K562 (cell line): Measurements from ENCODE around the gene IGLL1. TPM values are rescaled to one million over a fixed set of nuclear protein-coding genes. Genes with fewer than 3 reads are reported as not detected.

ENCODE experiments used
- ATAC-seq: fragments of 200-7000 bp; cut with Tn5 transposase; 3 replicates; pipeline ENCODE4 v1.9.1; 2020; ENCODE audit warnings: moderate library complexity
- BruUV-seq: library from RNA; stranded (reverse); fragments of 400-500 nt; replicated peaks from 2 replicates; lab custom pipeline; 2021; lab: Mats Ljungman, UMichigan
- CTCF ChIA-PET: fragments of 300-600 bp; formaldehyde crosslinking; extraction: SDS; loops from one replicate; lab custom pipeline; 2021; ENCODE audit warnings: low intra/inter-chr PET ratio; lab: Yijun Ruan, JAX
- POLR2A ChIA-PET: fragments of 300-600, 350-650 bp; sonication (Branson Sonifier 250); formaldehyde crosslinking; extraction: SDS; loops from one replicate; lab custom pipeline; 2021; ENCODE audit warnings: antibody characterized with exemption, inconsistent platforms; lab: Yijun Ruan, JAX
- DNase-seq, 4 experiments: peaks; one replicate each; pipeline versions ENCODE4 v3.0.0 to v3.0.0-alpha.2; 2011 to 2018; ENCODE audit warnings: low spot score in 3 of 4, mixed read lengths in 3 of 4; ENCODE audit errors: extremely low read depth in 1 of 4
- FAIRE-seq: peaks from 2 replicates; lab custom pipeline; 2011; peaks lifted over from hg19 to GRCh38; lab: Jason Lieb, UNC
- H2AFZ ChIP-seq: 2 replicates; pipeline ENCODE4 v1.6.0; 2011; ENCODE audit warnings: low read depth, low read length, control low read depth, inconsistent platforms
- H3K27ac ChIP-seq: fragments of 200-600 bp; 3 replicates; pipeline ENCODE4 v1.8.0; 2011; ENCODE audit warnings: low read depth, mild to moderate bottlenecking, control low read depth, inconsistent platforms, low read length, moderate library complexity, mixed read lengths; ENCODE audit errors: extremely low read depth
- H3K27me3 ChIP-seq, 2 experiments: fragments of 300-600 bp in 1 of 2; 2 replicates in 1 of 2; 3 replicates in 1 of 2; pipeline versions ENCODE4 v1.6.0 to v1.8.0; 2011; ENCODE audit warnings: inconsistent platforms in 2 of 2, low read length in 2 of 2, mild to moderate bottlenecking in 1 of 2, mixed read lengths in 1 of 2, moderate library complexity in 1 of 2; ENCODE audit not compliant: control insufficient read depth in 2 of 2, insufficient read depth in 2 of 2
- H3K36me3 ChIP-seq: fragments of 300-600 bp; 3 replicates; pipeline ENCODE4 v1.8.0; 2011; ENCODE audit warnings: mild to moderate bottlenecking, low read length, inconsistent platforms; ENCODE audit not compliant: control insufficient read depth, insufficient read depth
- H3K4me1 ChIP-seq, 2 experiments: fragments of 200-600 bp in 1 of 2; replicated peaks in 1 of 2; 2 replicates in 1 of 2; 3 replicates in 1 of 2; pipeline versions ENCODE4 v1.5.1 to v1.8.0; 2011; ENCODE audit warnings: inconsistent platforms in 2 of 2, low read length in 2 of 2, mild to moderate bottlenecking in 1 of 2, mixed read lengths in 1 of 2, moderate library complexity in 1 of 2; ENCODE audit not compliant: control insufficient read depth in 2 of 2, insufficient read depth in 2 of 2
- H3K4me2 ChIP-seq: 2 replicates; pipeline ENCODE4 v1.6.1; 2011; ENCODE audit warnings: low read length, control low read depth, inconsistent platforms, mixed read lengths; ENCODE audit not compliant: insufficient read depth
- H3K4me3 ChIP-seq: fragments of 200-600 bp; sonication (generic), shearing (Covaris generic); 2 replicates; pipeline ENCODE4 v1.5.1; 2016; ENCODE audit warnings: control low read depth, inconsistent platforms
- H3K79me2 ChIP-seq: fragments of 200-600 bp; 3 replicates; pipeline ENCODE4 v1.8.0; 2011; ENCODE audit warnings: low read length, inconsistent platforms; ENCODE audit not compliant: control insufficient read depth, insufficient read depth
- H3K9ac ChIP-seq, 2 experiments: 2 replicates each; pipeline versions ENCODE4 v1.6.0 to v1.6.1; 2011; ENCODE audit warnings: low read depth in 2 of 2, low read length in 2 of 2, control low read depth in 1 of 2, inconsistent platforms in 1 of 2, mild to moderate bottlenecking in 1 of 2, mixed read lengths in 1 of 2; ENCODE audit not compliant: insufficient read depth in 1 of 2
- H3K9me1 ChIP-seq: one replicate; pipeline ENCODE4 v1.6.0; 2011; ENCODE audit warnings: inconsistent platforms, mild to moderate bottlenecking, low read length, moderate library complexity; ENCODE audit not compliant: control insufficient read depth, insufficient read depth
- H3K9me3 ChIP-seq: replicated peaks from 2 replicates; pipeline ENCODE4 v1.5.1; 2011; ENCODE audit warnings: low read depth, low read length, inconsistent platforms; ENCODE audit not compliant: control insufficient read depth, insufficient read depth
- H4K20me1 ChIP-seq: replicated peaks from 2 replicates; pipeline ENCODE4 v1.6.1; 2011; ENCODE audit warnings: low read length, inconsistent platforms, mixed read lengths; ENCODE audit not compliant: control insufficient read depth, insufficient read depth
- CBFB ChIP-seq: sonication (generic); formaldehyde crosslinking; IDR thresholded peaks from 2 replicates; pipeline ENCODE4 v1.4.0; 2020; ENCODE audit warnings: mild to moderate bottlenecking, missing genetic modification reagents
- CCAR2 ChIP-seq: fragments of 200-400 bp; formaldehyde crosslinking; IDR thresholded peaks from 2 replicates; pipeline ENCODE4 v1.6.1; 2017; ENCODE audit warnings: mild to moderate bottlenecking, low read depth, low read length
- CGGBP1 ChIP-seq: fragments of 250-450 bp; sonication (Bioruptor Pico); IDR thresholded peaks from 2 replicates; pipeline ENCODE4 v1.9.0; 2021; ENCODE audit warnings: mild to moderate bottlenecking
- CHAMP1 ChIP-seq: fragments of 450-650 bp; IDR thresholded peaks from 2 replicates; pipeline ENCODE4 v1.6.1; 2016; ENCODE audit warnings: mild to moderate bottlenecking
- GABPA ChIP-seq: fragments of 200-800 bp; sonication (Bioruptor generic); conservative IDR thresholded peaks from 2 replicates; pipeline ENCODE4 v1.6.1; 2016; ENCODE audit warnings: low read depth, missing genetic modification characterization, missing compliant biosample characterization
- JUNB ChIP-seq: fragments of 450-650 bp; formaldehyde crosslinking; conservative IDR thresholded peaks from 2 replicates; pipeline ENCODE4 v1.4.0; 2020; ENCODE audit warnings: mild to moderate bottlenecking
- NR2F6 ChIP-seq: fragments of 450-650 bp; formaldehyde crosslinking; IDR thresholded peaks from 2 replicates; pipeline ENCODE4 v1.4.0; 2020; ENCODE audit warnings: mild to moderate bottlenecking
- PHF8 ChIP-seq: fragments of 200-600 bp; sonication (generic); IDR thresholded peaks from 2 replicates; pipeline ENCODE4 v1.6.1; 2012; ENCODE audit warnings: mixed run types, mild to moderate bottlenecking, inconsistent platforms, low read length, moderate library complexity, borderline replicate concordance
- POU5F1 ChIP-seq: fragments of 150-350 bp; IDR thresholded peaks from 2 replicates; pipeline ENCODE4 v1.6.1; 2014; ENCODE audit warnings: borderline replicate concordance, low read length, low read depth, mild to moderate bottlenecking; ENCODE audit not compliant: partially characterized antibody
- SPI1 ChIP-seq: IDR thresholded peaks from 2 replicates; pipeline ENCODE4 v1.6.1; 2011; ENCODE audit warnings: low read depth, low read length, control low read depth, borderline replicate concordance
- TOE1 ChIP-seq, 2 experiments: fragments of 450-650 bp in 1 of 2; sonication (generic) in 1 of 2; formaldehyde crosslinking in 1 of 2; IDR thresholded peaks; 2 replicates each; pipeline versions ENCODE4 v1.7.1 to v1.8.0; 2016 to 2022; ENCODE audit warnings: borderline replicate concordance in 2 of 2, mild to moderate bottlenecking in 2 of 2, antibody characterized with exemption in 1 of 2, inconsistent platforms in 1 of 2, low read depth in 1 of 2, missing genetic modification reagents in 1 of 2, moderate library complexity in 1 of 2
- ZNF3 ChIP-seq: fragments of 250-450 bp; sonication (Bioruptor Pico); IDR thresholded peaks from 2 replicates; pipeline ENCODE4 v1.5.0; 2021; ENCODE audit warnings: mild to moderate bottlenecking, moderate library complexity
- ZNF444 ChIP-seq: fragments of 250-450 bp; sonication (Bioruptor Pico); IDR thresholded peaks from 2 replicates; pipeline ENCODE4 v1.4.0; 2020; ENCODE audit warnings: mild to moderate bottlenecking, moderate library complexity
- WGBS: fragments of 100-300 bp; shearing (Covaris generic); methylation state at CpG from one replicate; pipeline ENCODE4 v1.1.6; 2016; ENCODE audit warnings: low coverage, mixed read lengths; ENCODE audit not compliant: insufficient coverage; ENCODE audit errors: missing lambda C conversion rate; 5-methylcytosine and 5-hydroxymethylcytosine counted together
- in situ Hi-C: fragments of 300-500 bp; cut with MboI; formaldehyde crosslinking; loops from 4 replicates; pipeline ENCODE4 v1.15.0; 2018; ENCODE audit warnings: inconsistent platforms, mixed read lengths
- intact Hi-C: fragments of 100-400 bp; cut with micrococcal nuclease; formaldehyde crosslinking; loops from 2 replicates; pipeline ENCODE4 v1.14.2; 2022
- polyA plus RNA-seq, 8 experiments: library from polyadenylated mRNA; depleted of rRNA in 4 of 8; stranded (reverse) in 5 of 8; unstranded in 3 of 8; fragments of >200 nt; fragmentation: Nextera tagmentation in 2 of 8; fragmentation: Illumina TruSeq in 1 of 8; extraction: Ambion mirVana in 2 of 8; extraction: Trizol in 1 of 8; gene quantifications; 2 replicates each; pipeline versions ENCODE4 v1.2.1 to v1.2.3, GENCODE V29; 2011 to 2014; ENCODE audit warnings: inconsistent platforms in 1 of 8, missing spikeins in 1 of 8
- total RNA-seq, 7 experiments: library from RNA; depleted of rRNA in 6 of 7; stranded (reverse); fragments of >200 nt in 6 of 7; fragmentation: Illumina TruSeq in 2 of 7; extraction: Trizol in 2 of 7; gene quantifications; 2 replicates each; pipeline versions ENCODE4 v1.2.1 to v1.2.3, GENCODE V29; 2011 to 2021; ENCODE audit warnings: low replicate concordance in 1 of 7

Gene IGLL1
- total and polyA plus RNA-seq, 9 of the 15 experiments (the other 6 are each of a cell fraction or from before 2014, with no cell fraction given), result 0.10 to 0.32 (median 0.20) TPM; not detected in 6

GRCh38 chr22:23563111-23563510, 17.0 kb downstream of the IGLL1 start (continued):
- TF ChIP-seq JUNB (CRISPR knock-in tag), result no peak
- no peak for TF ChIP-seq SPI1
- TF ChIP-seq CCAR2, result no peak
- TF ChIP-seq POU5F1, result no peak
- no peak for TF ChIP-seq CGGBP1

- Histone ChIP-seq H3K79me2 (no peaks in the 10 kb centered on the region), H3K4me3 (no peak overlapping the region), H3K9ac (no peak overlapping the region), H3K9me1 (no peaks in the 10 kb centered on the region), H3K9me3 (no peaks in the 10 kb centered on the region), H3K4me1 (peaks cover 0 to 9% of the 10 kb centered on the region in 2 experiments; a peak in 2 of 5 replicates), H3K4me2 (no peak overlapping the region), H2AFZ (no peak overlapping the region), H3K27me3 (peaks cover 0 to 24% of the 10 kb centered on the region in 2 experiments; a peak in 3 of 5 replicates), H3K36me3 (no peaks in the 10 kb centered on the region), H3K27ac (no peak overlapping the region), H4K20me1 (no peaks in the 10 kb centered on the region)
- intact Hi-C loops, result no loop called here
- BruUV-seq, result no TSS peak
- WGBS, result 2% methylated on average over 4 of the region's 4 CpGs
- in situ Hi-C loops, result no loop called here
- ChIA-PET CTCF (no interaction called here), POLR2A (interaction anchor here (0.6 kb wide), 1 partner anchor 9 kb away, joined by 3 read pairs; no protein-coding TSS in a partner anchor)
- FAIRE-seq (no peak), DNase-seq (no peak), ATAC-seq (no peak)
- TF ChIP-seq CHAMP1 (no peak), CBFB (CRISPR knock-in tag) (no peak), ZNF3 (CRISPR knock-in tag) (no peak), ZNF444 (CRISPR knock-in tag) (no peak), NR2F6 (CRISPR knock-in tag) (no peak), TOE1 (IDR thresholded peaks at IDR 0.05; ENCODE audit: borderline replicate concordance) (no peak), TOE1 (CRISPR knock-in tag; IDR thresholded peaks at IDR 0.05; ENCODE audit: borderline replicate concordance, low read depth) (no peak), PHF8 (no peak), GABPA (tag) (no peak)
These were observed 17.9 kb downstream of the IGLL1 start for GRCh38 chr22:23562186-23562585.
